HL-60 (cell line): ENCODE data around the gene LCE6A.

Experiments
- DNase-seq, 2 experiments: peaks; one replicate each; pipeline ENCODE4 v3.0.0-alpha.2; 2010 to 2020; ENCODE audit warnings: low read depth in 1 of 2, low spot score in 1 of 2
- H3K27ac ChIP-seq: fragments of 250-450 bp; sonication (Bioruptor Pico); replicated peaks from 2 replicates; pipeline ENCODE4 v1.5.1; 2020; ENCODE audit warnings: mild to moderate bottlenecking, moderate library complexity
- H3K27me3 ChIP-seq: fragments of 250-450 bp; sonication (Bioruptor Pico); 2 replicates; pipeline ENCODE4 v1.5.1; 2021; ENCODE audit warnings: mild to moderate bottlenecking, moderate library complexity; ENCODE audit not compliant: insufficient read depth, poor library complexity, severe bottlenecking
- H3K4me3 ChIP-seq: replicated peaks from 2 replicates; pipeline ENCODE4 v1.5.1; 2011; ENCODE audit warnings: mild to moderate bottlenecking, control low read depth, low read length; ENCODE audit not compliant: insufficient read depth
- CTCF ChIP-seq: IDR thresholded peaks from one replicate; pipeline ENCODE4 v1.5.1; 2011; ENCODE audit warnings: low read length, control low read depth, inconsistent platforms; ENCODE audit not compliant: insufficient read depth
- GABPA ChIP-seq: IDR thresholded peaks from 2 replicates; pipeline ENCODE4 v1.6.1; 2012; ENCODE audit warnings: low read depth
- POLR2AphosphoS5 ChIP-seq: IDR thresholded peaks from 2 replicates; pipeline ENCODE4 v1.6.1; 2012; ENCODE audit warnings: low read depth
- REST ChIP-seq: IDR thresholded peaks from 2 replicates; pipeline ENCODE4 v1.6.1; 2012; ENCODE audit warnings: low read depth; ENCODE audit not compliant: insufficient replicate concordance
- SPI1 ChIP-seq: IDR thresholded peaks from 2 replicates; pipeline ENCODE4 v1.6.1; 2012; ENCODE audit warnings: low read depth, mild to moderate bottlenecking, borderline replicate concordance

Gene LCE6A

DNA sequence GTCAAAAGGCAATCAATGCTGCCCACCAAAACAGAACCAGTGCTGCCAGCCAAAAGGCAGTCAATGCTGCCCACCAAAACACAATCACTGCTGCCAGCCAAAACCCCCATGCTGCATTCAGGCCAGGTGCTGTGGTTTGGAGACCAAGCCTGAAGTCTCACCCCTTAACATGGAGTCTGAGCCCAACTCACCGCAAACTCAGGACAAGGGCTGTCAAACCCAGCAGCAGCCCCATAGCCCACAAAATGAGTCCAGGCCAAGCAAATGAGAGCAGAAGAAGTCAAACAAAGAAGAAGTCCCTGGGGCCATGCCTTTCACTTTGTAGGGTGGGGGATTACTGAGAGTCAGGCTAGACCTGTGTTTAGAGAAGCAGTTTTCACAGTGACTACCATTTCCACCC is 41.9 kb downstream of the LCE6A start:
- H3K27me3 ChIP-seq, result peaks cover 8% of the 10 kb centered on the region
- H3K27ac ChIP-seq, result no peak overlapping the region
- no peak overlapping the region for H3K4me3 ChIP-seq
- TF ChIP-seq SPI1 (no peak), REST (no peak), POLR2AphosphoS5 (no peak), GABPA (no peak), CTCF (no peak)
- DNase-seq, result no peak

DNA sequence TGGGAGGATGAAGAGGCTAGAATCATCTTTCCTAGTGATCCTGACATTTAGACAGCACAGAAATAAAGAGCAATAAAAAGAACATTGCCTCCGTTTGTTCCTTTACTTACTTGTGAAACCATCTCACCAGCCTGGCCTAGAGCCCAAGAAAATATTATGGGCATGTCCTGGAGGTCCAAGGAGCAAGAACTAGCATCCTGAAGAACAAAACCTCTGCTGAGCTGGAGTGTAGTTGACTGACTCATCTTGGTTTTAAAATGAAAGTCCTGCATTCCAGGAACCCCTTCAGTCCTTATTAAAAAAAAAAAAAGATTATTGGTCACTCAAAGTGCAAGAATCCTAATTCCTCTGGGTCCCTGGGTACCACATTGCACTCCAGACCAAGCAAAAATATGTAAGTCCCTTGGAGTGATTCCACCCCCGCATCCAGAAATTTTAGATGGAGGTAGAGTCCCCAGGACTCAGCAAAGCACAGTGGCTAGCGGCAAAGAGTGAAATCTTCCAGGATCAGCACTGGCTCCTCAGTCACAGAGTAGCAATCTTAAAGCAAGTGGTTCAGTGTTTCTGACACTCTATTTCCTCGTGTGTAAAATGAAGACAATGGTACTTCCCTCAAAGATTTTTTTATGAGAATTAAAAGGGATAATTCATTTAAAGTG is 42.4 kb downstream of the LCE6A start:
- no peak for TF ChIP-seq SPI1
- no peak for TF ChIP-seq REST
- TF ChIP-seq POLR2AphosphoS5, result no peak
- DNase-seq, result no peak
- H3K4me3 ChIP-seq, result no peak overlapping the region
- peaks cover 10% of the 10 kb centered on the region for H3K27me3 ChIP-seq
- no peak overlapping the region for H3K27ac ChIP-seq

DNA sequence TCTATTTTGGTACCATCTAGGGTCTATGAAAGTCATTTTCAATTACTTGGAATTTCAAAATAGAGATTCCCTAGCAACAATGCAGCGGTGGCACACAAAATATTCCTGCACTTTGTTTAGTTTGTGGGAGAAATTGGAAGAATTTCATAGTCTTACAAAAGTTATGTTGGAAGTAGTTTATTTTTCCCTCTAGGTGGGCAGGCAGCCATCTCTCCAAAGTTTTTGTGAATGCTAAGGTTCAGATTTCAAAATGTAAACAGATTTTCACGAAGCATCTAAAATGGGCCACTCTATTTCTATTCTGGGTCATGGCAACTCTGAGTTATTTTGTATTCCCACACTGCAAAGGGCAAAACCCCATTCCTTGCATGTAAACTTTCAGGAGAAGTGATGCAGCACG is 43.4 kb downstream of the LCE6A start:
- no peak for TF ChIP-seq GABPA
- no peak for TF ChIP-seq POLR2AphosphoS5
- TF ChIP-seq REST, result no peak
- TF ChIP-seq CTCF, result no peak
- no peak for TF ChIP-seq SPI1
- Histone ChIP-seq H3K27ac (no peak overlapping the region), H3K27me3 (peaks cover 10% of the 10 kb centered on the region), H3K4me3 (no peak overlapping the region)
- DNase-seq, result no peak
